IPS DF 4.7 (cell line): ENCODE data around the gene GPX7.

Experiments used
- DNase-seq: peaks from one replicate; pipeline ENCODE4 v3.0.0-alpha.2; 2013; ENCODE audit warnings: low spot score; ENCODE audit errors: extremely low read depth

Gene GPX7

DNA sequence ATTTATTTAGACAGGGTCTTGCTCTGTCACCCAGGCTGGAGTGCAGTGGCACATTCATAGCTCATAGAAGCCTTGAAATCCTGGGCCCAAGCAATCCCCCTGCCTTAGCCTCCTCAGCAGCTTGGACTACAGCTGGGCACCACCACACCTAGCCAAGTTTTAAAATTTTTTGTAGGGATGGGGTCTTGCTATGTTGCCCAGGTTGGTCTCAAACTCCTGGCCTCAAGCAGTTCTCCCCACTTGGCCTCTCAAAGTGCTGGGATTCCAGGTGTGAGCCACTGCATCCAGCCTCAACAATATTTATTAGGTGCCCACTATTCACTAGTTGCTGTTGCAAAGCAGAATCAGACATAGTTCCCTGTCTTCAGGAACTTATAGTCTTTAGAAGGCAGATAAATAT, 14.1 kb upstream of the GPX7 start:
- DNase-seq: no peak

DNA sequence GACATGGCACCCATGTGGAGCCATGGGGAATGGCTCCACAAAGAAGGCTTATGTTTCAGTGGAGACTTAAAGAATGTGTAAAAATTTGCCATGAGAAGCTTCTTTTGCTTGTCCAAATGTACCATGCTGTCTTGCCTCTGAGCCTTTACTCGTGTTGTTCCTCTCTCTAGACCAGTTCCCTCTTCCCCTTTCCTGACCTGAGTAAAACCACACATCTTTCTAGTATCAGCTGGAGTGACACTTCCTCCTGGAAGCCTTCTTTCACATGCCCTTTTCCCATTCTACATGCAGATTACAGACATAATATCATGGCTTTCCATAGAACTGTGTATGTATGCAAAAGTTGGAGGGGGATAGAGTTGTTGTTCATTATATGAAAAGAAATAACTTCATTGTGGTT, 13.6 kb upstream of the GPX7 start:
- DNase-seq: no peak

DNA sequence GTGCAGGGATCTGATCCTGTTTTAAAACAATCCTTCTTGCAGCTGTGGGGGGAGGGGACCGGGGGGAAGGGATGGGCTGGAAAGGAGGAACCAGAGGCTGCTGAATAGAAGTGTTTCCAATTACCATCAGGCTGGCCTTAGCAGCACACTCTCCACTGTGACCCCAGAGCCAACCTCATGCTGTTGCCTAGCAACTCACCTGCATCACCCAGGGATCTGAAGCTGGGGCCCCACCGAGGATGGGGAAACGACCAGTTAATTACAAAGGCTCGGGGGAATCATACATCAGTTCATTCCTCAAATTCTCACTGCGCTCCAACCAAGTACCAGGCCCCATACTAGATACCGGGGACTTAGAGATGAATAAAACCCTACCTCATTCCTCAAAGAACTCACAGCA, 11.9 kb upstream of the GPX7 start:
- DNase-seq: no peak

DNA sequence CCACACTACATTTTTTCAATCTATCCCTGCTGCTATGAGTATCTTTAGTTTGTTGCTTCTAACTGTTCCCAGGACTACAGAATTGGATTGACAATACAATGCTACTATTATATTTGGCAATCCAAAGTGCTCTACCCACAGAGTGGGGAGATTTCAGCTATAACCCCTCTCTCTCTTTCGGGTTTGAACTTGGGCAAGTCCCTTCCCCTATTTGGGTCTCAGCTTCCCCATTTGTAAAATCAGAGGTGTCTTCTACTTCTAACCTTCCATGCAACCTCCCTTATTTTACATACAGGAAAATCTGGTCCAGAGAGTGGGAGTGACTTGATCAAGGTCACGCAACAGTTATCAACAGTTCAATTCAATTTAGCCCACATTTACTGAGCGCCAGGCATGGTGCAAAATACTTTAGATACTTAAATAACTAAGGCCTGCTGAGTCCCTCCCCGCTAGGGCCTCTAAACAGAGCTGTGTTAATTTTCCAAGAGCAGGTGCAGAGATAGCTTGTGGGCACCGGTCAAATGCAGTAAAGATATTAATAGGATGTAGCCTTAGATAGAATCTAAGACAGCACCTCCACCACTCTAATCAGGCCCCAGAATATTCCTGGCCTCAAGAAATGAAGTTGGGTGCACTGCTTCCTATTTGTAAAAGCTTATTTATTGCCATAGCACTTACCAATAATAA, 9.4 kb upstream of the GPX7 start:
- DNase-seq: no peak

DNA sequence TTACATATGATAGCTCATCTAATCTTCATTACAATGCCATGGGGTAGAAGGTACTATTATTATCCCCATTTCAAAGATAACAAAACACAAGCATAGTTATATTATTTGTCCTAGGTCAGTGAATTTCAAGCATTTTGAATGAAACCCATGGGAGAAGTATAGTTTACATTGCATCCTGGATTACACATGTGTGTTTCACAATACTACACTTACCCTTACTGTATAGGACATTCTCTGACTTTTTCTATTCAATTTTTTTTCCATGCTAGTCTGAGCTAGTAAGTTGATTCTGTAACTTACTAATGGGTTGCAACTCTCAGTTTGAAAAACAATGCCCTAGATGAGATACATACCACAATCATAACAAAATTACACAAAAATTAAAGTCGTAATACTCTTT, 8.7 kb upstream of the GPX7 start:
- no peak for DNase-seq

DNA sequence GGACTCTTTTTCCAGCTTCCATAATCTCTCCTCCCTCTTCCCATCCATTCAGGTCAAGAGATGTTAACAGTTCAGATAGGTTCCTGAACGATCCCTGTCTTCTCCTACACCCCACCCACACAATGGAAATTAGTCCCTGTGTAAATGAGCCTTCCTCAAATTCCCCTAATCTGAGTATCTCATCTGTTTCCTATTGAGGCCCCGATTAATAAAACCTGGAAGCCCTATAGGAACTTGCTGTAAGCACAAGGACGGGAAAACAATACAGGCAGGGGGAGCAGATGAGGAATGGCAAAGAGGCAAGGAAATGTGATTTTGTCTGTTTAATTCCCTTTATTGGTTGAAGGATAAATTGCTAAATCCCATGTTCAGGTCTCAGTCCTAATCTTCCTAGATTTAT, 7.1 kb upstream of the GPX7 start:
- DNase-seq: no peak

DNA sequence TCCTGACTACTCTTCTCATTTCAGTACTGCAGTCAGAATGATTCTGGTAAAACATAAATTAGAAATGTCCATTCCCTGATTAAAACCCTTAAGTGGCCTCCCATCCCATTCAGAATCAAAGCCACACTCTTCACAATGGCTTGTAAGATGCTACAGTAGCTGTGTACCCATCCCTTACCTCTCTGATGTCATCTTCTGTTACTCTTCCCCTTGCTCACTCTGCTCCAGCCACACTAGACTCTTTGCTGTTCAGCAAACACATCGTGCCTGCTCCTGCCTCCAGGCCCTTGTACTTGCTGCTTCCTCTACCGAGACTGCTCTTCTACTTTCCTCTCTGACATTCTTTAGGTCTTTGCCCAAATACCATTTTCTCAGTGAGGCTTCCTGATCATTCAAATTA, 4.3 kb upstream of the GPX7 start:
- DNase-seq: no peak

DNA sequence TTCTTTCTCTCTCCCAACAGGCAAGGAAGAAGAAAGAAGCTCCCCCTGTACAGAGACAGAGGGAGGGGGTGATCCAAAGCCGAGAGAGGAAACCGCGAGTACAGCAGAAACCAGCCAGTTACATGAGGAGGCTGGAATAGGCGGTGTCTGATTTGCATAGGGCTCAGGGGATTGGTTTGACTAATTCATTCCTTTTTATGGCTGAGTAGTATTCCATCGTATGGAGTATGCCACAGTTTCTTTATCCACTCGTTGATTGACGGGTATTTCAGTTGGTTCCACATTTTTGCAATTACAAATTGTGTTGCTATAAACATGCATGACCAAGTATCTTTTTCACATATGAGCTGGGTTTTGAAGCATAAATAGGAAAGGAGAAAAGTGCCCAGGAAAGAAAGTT, 3.4 kb upstream of the GPX7 start:
- no peak for DNase-seq

DNA sequence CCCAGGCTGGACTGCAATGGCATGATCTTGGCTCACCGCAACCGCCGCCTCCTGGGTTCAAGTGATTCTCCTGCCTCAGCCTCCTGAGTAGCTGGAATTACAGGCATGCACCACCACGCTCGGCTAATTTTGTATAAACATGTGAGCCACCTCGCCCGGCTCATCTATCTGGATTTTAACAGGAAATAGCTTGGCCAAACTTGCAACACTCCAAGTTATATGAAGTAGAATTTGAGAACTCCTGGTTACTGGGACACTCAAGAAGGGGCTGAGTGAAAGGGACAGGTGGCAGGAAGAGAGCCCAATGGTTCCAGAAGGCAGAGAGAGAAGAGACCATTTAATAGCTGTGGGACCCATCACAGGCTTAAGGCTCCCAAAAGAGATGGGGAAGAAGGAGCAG, 2.9 kb upstream of the GPX7 start:
- DNase-seq: no peak

DNA sequence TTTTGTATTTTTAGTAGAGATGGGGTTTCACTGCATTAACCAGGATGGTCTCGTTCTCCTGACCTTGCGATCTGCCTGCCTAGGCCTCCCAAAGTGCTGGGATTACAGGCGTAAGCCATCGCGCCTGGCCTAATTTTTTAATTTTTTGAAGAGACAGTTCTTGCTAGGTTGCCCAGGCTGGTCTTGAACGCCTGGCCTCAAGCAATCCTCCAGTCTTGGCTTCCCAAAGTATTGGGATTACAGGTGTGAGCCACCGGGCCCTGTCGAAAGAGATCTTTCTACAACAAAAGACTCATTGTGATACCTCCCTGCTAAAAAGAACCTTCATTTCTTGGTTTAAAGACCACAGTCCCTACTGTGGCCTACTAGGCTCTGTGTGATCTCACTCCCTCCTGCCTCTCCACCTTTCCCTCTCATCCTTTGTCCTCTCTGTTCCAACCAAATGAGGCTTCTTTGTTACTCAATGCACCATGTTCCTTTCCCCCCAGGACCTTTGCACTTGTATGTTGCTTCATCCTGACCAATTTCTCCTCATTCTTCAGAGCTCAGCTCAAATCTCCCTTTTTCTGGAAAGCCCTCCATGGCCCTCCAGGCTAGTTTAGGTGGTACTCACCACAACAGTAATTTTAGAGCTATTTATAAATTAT, 1.5 kb upstream of the GPX7 start:
- DNase-seq: no peak

DNA sequence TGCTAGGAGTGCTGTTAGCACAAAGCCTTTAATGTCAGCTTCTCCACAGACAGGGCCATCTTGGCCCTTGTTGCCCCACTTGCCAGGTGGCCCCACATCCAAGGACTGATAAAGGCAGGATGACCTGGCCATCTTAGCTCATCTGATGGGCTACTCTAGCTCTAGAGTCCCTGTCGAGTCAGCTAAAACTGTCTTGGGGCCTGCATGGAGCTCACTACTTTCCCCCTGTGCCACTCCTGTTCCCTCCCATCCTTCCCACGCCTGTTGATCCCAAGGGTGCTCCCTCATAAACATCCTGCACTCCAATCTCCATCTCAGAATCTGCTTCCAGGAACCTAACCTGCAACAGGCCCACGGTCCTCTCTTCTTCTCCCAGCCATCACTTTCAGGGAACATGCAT, 652 bp upstream of the GPX7 start:
- no peak for DNase-seq

DNA sequence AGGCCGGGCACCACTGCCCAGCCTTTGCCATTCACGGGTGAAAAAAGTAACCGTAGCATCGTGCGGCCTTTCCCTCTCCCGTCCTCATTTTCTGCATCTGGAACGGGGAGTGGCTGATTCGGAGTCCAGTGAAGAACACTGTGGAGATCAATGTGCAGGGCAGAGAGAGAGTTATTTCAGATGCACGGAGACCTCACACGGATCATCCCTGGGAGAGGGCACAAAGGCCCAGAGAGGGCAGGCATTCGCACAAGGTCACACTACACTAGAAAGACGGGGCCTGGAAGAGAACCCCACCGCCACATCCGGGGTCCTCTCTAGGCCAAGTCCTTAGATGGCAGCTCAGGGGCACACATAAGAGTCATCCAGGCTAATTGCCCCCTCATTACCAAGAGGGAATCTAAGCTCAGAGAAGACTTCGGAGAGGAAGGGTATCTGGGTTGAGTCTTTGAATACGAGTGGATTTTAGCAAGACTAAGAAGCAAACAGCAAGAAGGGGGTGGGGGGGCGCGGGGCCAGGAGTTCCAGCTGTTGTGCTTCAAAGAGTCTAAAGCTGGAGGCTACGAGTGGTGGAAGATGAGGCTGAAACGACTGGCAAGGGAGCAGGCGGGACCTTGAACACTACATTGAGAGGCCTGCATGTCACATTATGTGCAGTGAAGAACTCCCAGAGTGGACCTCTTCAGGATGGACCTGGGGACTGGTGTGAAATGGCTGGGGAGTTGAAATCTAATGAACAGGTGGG, 857 bp downstream of the GPX7 start:
- DNase-seq: no peak

DNA sequence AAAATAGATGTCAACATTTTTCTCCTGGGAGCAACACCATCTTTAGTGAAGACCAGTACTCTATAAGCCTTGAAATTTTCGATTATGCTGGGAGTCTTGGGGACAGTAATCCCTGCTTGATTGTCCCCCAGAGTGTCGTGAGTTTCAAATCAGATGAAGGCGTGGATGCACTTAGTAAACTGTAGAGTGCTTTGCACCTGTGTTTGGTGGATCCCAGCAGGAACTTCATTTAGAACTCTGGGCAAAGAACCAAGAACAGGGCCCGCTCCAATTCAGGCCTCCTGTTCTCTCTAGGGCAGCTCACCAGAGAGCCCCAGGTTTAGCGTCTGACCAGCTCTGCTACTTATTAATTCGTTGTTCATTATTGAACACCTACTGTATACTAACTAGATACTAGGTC, 1.5 kb downstream of the GPX7 start:
- no peak for DNase-seq

DNA sequence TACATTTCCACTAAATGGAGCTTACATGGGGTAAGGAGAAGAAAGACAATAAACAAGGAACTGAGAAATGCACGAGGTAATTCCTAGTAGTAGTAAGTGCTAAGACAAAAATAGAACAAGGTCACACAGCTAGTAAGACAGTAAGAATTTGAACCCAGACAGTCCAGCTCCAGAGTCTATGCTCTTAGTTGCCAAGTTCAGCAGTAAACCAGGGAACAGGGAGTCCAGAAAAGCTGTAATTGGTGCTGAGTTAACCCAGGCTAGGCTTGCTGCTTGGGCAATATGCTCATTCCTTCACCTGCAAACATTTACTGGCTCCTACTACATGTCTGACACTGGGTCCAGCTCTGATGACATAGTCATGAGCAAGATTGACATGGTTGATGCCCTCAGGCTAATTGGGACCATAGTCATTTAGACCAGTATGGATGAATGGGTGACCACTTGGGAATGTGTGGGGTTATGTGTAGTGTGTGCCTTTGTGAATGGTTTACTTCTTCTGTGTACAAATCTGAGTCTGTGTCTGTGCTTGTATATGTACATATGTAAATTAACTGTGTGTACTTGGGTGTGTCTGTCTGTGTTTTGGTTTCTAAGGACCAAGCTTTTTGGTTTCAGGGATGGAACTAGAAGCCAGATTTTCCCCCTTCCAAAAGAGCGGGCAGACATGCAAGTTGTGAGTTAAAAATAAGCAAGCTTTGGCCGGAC, 2.0 kb downstream of the GPX7 start:
- DNase-seq: no peak

DNA sequence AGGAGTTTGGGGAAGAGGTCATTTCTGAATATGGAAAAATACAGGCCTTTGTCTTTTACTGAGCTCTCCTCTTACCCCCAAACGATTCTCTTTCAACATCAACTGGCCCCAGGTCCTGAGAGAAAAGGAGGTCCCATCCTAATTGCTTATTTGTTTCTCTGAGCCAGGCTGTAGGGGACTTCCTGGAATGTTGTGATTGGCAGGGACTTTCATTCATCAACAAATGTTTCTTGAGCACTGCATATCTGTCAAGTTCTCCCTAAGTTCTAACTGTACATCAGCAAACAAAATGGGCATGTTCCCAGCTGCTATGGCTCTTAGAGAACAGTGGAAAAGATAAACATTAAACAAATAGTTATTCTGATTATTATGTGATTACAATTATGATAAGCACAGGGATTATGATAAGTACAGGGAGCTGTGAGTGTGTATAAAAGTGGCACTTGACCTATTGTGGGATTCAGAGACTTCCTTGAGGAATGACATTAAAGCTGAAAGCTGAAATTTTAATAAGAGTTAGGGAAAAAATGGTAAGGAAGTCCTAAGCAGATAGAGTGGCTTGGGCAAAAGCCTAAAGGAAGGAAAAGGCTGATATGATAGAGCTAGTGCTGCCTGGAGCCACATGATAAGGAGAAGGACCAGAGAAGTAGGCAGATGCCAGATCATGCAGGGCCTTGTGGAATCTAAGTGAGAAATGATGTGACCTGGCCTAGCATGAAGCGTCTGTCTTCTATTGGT, 11.6 kb downstream of the GPX7 start:
- no peak for DNase-seq

DNA sequence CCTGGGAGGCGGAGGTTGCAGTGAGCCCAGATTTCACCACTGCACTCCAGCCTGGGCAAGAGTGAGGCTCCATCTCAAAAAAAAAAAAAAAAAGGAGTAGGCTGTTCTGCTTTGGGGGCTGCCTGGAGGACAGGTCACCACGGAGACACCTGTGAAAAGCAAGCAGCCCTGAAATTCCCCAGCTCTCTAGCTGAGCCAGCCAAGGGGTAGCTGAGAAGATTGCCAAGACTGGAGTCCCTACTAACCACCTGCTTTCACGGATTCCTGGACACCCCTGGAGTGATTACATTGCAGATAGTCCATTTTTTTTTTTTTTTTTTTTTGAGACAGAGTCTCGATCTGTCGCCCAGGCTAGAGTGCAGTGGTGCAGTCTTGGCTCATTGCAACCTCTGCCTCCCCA, 12.5 kb downstream of the GPX7 start:
- no peak for DNase-seq

DNA sequence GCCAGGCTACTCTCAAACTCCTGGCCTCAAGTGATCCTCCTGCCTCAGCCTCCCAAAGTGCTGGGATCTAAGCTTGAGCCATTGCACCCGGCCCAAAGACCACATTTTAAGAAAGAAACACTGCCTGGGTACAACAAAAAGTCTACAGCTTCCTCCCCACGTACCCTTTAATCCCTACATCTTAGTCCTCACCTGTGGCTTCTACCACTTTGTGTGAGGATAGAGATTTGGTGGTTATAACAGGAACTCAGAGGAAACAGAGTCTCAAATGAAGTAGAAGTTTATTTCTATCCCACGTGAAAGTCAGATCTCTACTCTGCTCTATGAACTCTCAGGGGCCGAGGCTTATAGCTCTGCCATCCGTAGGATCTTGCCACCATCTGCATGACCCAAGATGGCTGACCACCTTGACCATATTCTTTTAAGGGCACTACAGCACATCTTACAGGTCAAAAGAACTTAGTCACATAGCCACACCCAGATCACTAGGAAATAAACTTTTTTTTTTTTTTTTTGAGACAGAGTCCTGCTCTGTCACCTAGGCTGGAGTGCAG, 13.4 kb downstream of the GPX7 start:
- DNase-seq: no peak

DNA sequence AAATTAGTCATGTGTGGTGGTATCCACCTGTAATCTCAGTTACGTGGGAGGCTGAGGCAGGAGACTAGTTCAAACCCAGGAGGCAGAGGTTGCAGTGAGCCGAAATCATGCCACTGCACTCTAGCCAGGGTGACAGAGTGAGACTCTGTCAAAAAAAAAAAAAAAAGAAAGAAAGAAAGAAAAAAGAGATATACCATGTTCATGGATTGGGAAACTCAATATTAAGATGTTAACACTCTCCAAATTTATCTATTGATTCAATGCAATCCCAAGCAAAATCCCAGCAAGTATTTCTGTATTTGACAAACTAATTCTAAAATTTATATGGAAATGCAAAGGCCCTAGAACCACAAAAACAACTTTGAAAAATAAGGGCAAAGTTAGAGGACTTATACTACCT, 19.8 kb downstream of the GPX7 start:
- no peak for DNase-seq

DNA sequence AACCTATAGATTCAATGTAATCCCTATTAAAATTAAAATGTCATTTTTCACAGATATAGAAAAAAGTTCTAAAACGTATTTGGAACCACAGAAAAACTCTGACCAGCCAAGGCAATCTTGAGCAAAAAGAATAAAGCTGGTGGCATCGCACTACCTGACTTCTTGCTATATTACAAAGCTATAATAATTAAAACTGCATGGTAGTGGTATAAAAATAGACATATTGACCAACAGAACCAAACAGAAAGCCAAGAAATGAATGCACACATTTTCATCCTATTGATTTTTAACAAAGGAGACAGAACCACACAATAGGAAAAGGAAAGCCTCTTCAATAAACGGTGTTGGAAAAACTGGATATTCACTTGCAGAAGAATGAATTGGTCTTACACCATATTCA, 21.6 kb downstream of the GPX7 start:
- DNase-seq: no peak

DNA sequence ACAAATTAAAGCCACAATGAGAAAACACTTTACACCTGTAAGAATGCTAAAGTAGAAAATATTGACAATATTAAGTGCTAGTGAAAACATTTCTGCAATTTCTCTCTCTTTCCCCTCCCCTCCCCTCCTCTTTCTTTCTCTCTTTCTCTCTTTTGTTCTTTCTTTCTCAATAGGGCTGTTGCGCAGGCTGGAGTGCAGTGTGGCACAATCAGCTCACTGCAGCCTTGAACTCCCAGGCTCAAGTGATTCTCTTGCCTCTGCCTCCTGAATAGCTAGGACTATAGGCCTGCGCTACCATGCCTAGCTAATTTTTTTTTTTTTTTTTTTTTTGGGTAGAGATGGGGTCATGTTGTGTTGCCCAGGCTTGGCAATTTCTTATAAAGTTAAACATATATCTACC, 24.9 kb downstream of the GPX7 start:
- no peak for DNase-seq

DNA sequence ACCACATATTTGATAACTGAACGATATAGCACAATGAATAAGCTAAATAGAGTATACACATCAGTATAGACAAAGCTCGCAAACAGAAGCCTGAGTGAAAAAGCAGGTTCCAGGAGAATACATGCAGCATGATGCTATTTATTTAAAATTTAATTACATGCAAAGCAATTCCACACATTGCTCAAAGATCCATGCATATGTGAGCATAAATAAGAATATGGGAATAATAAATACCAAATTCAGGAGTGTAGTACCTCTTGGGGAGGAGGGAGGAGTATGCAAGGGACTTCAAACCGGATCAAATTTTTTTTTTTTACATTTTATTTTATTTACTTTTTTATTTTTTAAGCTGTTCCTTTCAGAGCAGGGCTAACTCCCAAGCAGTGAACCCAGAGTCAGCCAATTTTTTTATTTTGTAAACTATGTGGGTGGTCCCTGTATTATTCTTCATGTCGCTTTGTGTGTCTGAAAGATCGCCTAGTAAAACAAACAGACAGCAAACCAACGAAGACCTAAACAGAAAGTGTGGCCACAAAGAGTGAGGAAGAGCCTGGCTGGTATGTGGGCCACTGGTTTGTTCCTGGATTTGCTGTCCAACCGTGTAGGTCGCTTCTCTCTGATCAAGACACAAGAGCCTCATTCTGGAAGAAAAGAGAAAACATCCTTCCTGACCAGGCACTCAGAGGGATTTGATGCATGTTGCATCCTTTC, 26.6 kb downstream of the GPX7 start:
- no peak for DNase-seq
